Psoas muscle (tissue), 8 donors: ENCODE results near the gene KLHL3. TPM values are rescaled to one million over a fixed set of nuclear protein-coding genes. Genes with fewer than 3 reads are reported as not detected.

Experiments
- ATAC-seq, 4 donors: fragments of 200-7000 bp; cut with Tn5 transposase; one replicate each; pipeline ENCODE4 v1.9.1; 2020; ENCODE audit warnings: moderate library complexity in 3 of 4, mild to moderate bottlenecking in 2 of 4
- DNase-seq, 2 donors: peaks; one replicate each; pipeline ENCODE4 v3.0.0-alpha.2; 2020
- H3K27ac ChIP-seq: fragments of 200-600 bp; one replicate; pipeline ENCODE4 v1.8.0; 2022
- H3K27me3 ChIP-seq, 3 donors: fragments of 200-600 bp in 1 of 3; one replicate each; pipeline versions ENCODE4 v1.6.1 to v1.8.0; 2013 to 2022; ENCODE audit warnings: low read length in 2 of 3, mild to moderate bottlenecking in 2 of 3, moderate library complexity in 1 of 3; ENCODE audit not compliant: insufficient read depth in 3 of 3
- H3K36me3 ChIP-seq, 2 donors: fragments of 200-600 bp in 1 of 2; one replicate each; pipeline versions ENCODE4 v1.6.1 to v1.8.0; 2013 to 2022; ENCODE audit warnings: low read depth in 1 of 2, mild to moderate bottlenecking in 1 of 2, moderate library complexity in 1 of 2; ENCODE audit not compliant: insufficient read depth in 1 of 2
- H3K4me1 ChIP-seq: fragments of 200-600 bp; one replicate; pipeline ENCODE4 v1.8.0; 2022
- H3K4me3 ChIP-seq: fragments of 200-600 bp; one replicate; pipeline ENCODE4 v1.8.0; 2022; ENCODE audit warnings: mild to moderate bottlenecking
- H3K9me3 ChIP-seq: fragments of 200-600 bp; one replicate; pipeline ENCODE4 v1.8.0; 2022
- CTCF ChIP-seq: fragments of 200-600 bp; IDR thresholded peaks from one replicate; pipeline ENCODE4 v1.8.0; 2022; ENCODE audit warnings: antibody characterized with exemption
- WGBS, 3 donors: extraction: QIAGEN DNeasy Blood & Tissue Kit; methylation state at CpG; one replicate each; pipeline versions ENCODE4 v1.1.6 to v1.1.7; 2013; 5-methylcytosine and 5-hydroxymethylcytosine counted together
- intact Hi-C, 2 donors: fragments of 100-400 bp; cut with DNase I; formaldehyde crosslinking; loops; one replicate each; pipeline versions ENCODE4 v1.11.0 to v1.14.2; 2022
- polyA plus RNA-seq, 3 donors: library from polyadenylated mRNA; stranded (reverse); fragments of 200-250 nt; gene quantifications; one replicate each; pipeline ENCODE4 v1.2.3, GENCODE V29; 2013
- total RNA-seq, 4 donors: library from RNA; stranded (reverse); fragmentation: NEBNext Ultra II Directional in 2 of 4; extraction: Animal tissue kit (Norgen Biotek cat#: 25700) in 2 of 4; gene quantifications; one replicate each; pipeline versions ENCODE4 v1.2.1 to v1.2.4, GENCODE V29; 2021 to 2023
- donor health status: healthy with polysubstance abuse.
- donor health status: DM: no; HTN: no; CAD: no; lungs with moderate emphysema.
- donor health status: Bipolar disorder and iron deficiency.
- donor health status: healthy.
- donor health status: DM: yes; HTN: yes; CAD: no.
- donor health status: DM: no; HTN: no; CAD: no.
- donor health status: DM: no; HTN: no; CAD: no.
- donor health status: DM: yes; HTN: yes; CAD: no.

Gene KLHL3
- total and polyA plus RNA-seq, 7 donors = 0.69 to 4.3 (median 1.9) TPM

GRCh38 chr5:137672001-137672400, 63.9 kb downstream of the KLHL3 start:
- DNase-seq = no peak
- Histone ChIP-seq H3K4me1 (no peaks in the 10 kb centered on the region), H3K9me3 (no peaks in the 10 kb centered on the region), H3K4me3 (no peak overlapping the region), H3K27ac (no peak overlapping the region), H3K27me3 (no peaks in the 10 kb centered on the region), H3K36me3 (no peaks in the 10 kb centered on the region)
- no peak for ATAC-seq
- intact Hi-C loops = no loop called here
- 53 to 70% (median 65%) methylated on average over 6 of the region's 6 CpGs for WGBS, 3 donors
- TF ChIP-seq CTCF = no peak

- TF ChIP-seq CTCF = no peak
- DNase-seq (no peak), ATAC-seq (no peak)
- H3K4me3 ChIP-seq = no peak overlapping the region
- no peaks in the 10 kb centered on the region for H3K9me3 ChIP-seq
- H3K27ac ChIP-seq = no peak overlapping the region
- no peaks in the 10 kb centered on the region for H3K36me3 ChIP-seq
- intact Hi-C loops = loop anchor here (5.0 to 10.0 kb wide), 2 partner anchors 38 to 465 kb away; partner anchors contain the start of gene NME5 (in 1 of the 2)
- 90 to 95% (median 91%) methylated on average over 4 of the region's 4 CpGs for WGBS, 3 donors
- H3K4me1 ChIP-seq = no peaks in the 10 kb centered on the region
- H3K27me3 ChIP-seq = no peaks in the 10 kb centered on the region
Measured at GRCh38 chr5:137669811-137670210, 66.1 kb downstream of the KLHL3 start.

GRCh38 chr5:137668637-137669036, 67.3 kb downstream of the KLHL3 start:
- no peaks in the 10 kb centered on the region for H3K4me1 ChIP-seq
- no peaks in the 10 kb centered on the region for H3K9me3 ChIP-seq
- no peak for DNase-seq
- no peaks in the 10 kb centered on the region for H3K36me3 ChIP-seq
- TF ChIP-seq CTCF = no peak
- no peak overlapping the region for H3K4me3 ChIP-seq
- no peak overlapping the region for H3K27ac ChIP-seq
- intact Hi-C loops = loop anchor here (5.0 to 10.0 kb wide), 2 partner anchors 36 to 466 kb away; partner anchors contain the start of gene NME5 (in 1 of the 2)
- WGBS, 3 donors = 88 to 94% (median 88%) methylated on average over 5 of the region's 5 CpGs
- H3K27me3 ChIP-seq = no peaks in the 10 kb centered on the region
- ATAC-seq = no peak

- Histone ChIP-seq H3K4me1 (no peaks in the 10 kb centered on the region), H3K4me3 (no peak overlapping the region), H3K27me3 (no peaks in the 10 kb centered on the region), H3K36me3 (no peaks in the 10 kb centered on the region), H3K9me3 (no peaks in the 10 kb centered on the region), H3K27ac (no peak overlapping the region)
- ATAC-seq = no peak
- no peak for TF ChIP-seq CTCF
- intact Hi-C loops = loop anchor here (5.0 to 10.0 kb wide), 2 partner anchors 35 to 467 kb away; partner anchors contain the start of gene NME5 (in 1 of the 2)
- no peak for DNase-seq
Measured at GRCh38 chr5:137667341-137667740, 68.5 kb downstream of the KLHL3 start.

GRCh38 chr5:137666901-137667300, 69.0 kb downstream of the KLHL3 start:
- WGBS, 3 donors = 24 to 38% (median 26%) methylated on average over 2 of the region's 2 CpGs
- intact Hi-C loops = loop anchor here (5.0 to 10.0 kb wide), 2 partner anchors 35 to 468 kb away; partner anchors contain the start of gene NME5 (in 1 of the 2)
- Histone ChIP-seq H3K4me1 (no peaks in the 10 kb centered on the region), H3K4me3 (no peak overlapping the region), H3K36me3 (no peaks in the 10 kb centered on the region), H3K27me3 (no peaks in the 10 kb centered on the region), H3K27ac (no peak overlapping the region), H3K9me3 (no peaks in the 10 kb centered on the region)
- no peak for TF ChIP-seq CTCF
- ATAC-seq (no peak), DNase-seq (no peak)
